T-helper 1 cell (primary cell): ENCODE measurements around the gene FAM13A.

Source experiments
- DNase-seq, 5 donors: peaks; one replicate each; pipeline ENCODE4 v3.0.0-alpha.2; 2012 to 2020

Gene FAM13A

DNA sequence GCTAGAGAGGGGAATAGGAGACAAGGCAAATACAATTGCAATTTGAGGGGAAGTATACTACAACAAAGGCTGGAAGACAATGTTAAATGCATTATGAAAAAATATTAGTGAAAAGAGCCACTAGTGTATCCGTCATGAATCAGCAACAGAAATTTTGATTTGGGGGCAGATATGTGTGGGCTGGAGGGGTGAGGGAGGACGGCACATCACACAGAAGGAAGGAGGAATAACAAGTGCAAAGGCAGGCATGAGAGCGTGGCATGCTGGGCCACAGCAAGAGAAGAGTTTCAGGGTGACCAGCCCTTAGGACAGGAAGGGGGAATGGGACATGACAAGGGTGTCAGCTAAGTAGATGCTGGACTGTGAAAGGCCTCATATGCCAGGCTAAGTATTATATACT, 295.6 kb downstream of the FAM13A start:
- no peak for DNase-seq

DNA sequence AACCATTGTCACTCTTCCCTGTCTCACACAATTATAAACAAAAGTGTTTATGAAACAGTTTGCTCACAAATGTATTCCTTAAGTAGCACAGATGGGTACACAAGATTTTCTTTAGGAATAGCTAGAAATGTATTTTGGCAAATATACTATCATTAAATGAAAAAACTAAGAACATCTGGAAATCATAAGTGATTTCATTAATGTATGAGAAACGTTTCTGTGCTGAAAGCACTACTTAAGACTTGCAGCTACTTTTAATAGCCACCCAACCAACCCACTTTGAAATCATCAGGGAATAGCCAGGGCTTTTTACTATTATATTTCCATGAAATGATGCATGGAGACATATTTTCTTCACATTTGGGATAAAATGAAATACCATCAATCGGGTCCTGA, 297.1 kb downstream of the FAM13A start:
- no peak for DNase-seq

DNA sequence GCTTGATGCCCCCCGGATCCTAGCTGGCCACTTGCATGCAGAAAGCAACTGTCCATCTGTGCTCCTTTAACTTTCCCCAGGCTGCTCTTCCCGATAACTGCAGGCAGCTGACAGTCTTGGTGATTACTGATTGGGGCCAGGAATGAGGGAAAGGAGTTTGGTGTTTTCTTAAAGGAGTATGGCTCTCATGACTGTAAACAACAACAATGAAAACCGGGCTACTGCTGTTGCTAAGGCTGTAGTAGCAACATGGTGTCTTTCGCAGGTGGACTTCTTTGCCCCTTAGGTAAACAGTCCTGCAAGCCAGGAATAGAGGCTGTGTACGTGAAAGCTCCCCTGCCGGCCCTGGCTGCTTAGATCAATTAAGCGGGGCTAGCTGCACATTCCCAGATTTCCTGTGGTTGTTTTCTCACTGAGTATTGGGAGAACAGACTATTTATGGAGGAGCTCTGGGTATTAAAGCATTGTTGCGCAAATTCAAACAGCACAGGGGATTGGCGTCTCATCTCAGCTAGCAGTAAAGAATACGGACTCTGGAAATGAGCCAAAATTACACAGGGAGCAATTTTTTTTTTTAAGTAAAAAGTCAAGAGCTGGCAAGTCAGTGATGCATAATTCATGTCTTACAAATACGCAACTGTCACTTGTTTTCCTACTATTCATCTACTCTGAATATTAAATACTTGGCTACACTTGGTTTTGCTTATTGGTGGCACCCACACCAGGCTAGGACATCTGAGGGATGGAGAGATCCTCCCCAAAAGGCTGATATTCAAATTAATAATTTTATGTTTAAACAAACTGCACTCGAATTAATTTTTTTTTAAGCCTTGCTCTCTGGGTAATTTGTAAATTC, 297.7 kb downstream of the FAM13A start:
- DNase-seq = no peak

DNA sequence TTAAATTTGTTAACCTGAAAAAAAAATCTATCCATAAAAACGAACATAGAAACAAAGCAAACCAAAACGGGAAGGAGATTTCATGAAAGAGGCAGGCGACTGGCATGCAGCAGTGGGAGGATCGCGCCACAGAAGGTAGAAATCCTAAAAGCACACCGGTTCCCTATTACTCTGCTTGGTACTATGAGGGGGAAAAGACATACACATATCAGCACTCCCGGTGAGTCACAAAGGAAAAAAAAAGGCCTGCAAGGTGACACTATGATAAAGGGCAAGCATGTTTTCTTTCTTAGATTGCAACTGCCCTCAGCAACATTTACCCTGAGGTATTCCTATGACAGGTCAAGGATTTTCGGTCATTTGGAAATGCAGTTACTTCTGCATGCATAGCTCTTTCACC, 298.7 kb downstream of the FAM13A start:
- no peak for DNase-seq

DNA sequence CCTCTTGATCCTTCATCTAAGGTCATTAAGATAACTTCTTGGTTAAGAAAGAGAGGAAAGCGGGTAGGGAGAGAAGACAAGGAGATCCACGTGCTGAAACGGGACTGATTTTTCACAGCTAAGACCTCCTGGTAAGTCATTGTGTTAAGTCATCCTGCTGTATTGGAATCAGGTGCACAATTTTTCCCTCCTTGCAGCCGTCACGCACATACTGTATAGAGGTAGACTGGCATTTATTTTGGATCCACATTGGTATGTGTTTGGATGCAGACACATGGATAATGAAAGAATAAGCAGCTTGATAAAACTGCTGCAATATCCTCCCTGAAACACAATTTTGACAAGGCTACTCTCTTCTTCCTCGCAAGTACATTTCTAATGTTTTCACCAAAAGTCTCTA, 299.2 kb downstream of the FAM13A start:
- no peak for DNase-seq

DNA sequence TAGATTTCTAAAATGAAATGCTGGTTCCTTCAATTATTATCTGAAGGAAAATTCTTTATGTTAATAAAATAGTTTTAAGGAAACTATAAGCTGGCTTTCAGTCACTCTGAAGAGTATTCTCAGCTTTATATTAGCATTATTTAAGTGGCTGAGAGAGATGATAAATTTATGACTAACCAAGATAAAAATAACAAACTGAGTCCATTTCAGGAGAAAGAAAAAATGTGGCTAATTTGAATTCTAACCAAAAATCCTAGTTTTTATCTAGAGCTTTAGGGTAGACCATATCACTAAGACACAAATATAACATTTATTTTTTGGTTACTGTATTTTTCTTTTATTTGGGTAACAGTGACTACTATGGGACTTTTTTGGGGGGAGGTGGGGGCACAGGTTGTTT, 299.9 kb downstream of the FAM13A start:
- DNase-seq = no peak

DNA sequence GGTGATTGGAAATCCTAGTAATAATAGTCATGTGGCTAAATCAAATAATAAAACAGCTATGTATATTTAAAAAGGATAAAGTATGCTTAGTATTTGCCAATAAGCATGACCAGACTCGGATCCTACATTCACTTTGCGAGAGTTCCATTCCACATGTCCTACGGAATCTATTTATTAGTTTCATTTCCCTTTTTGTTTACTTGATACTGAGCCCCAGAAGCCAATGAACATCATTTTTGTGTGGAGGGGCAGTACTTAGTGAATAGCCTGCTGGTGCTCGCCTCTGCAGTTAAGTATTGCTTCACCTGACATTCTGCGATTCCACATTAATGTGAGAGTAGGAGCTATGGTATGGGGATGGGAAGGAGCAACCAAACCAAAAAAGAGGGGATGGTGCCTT, 300.8 kb downstream of the FAM13A start:
- no peak for DNase-seq

DNA sequence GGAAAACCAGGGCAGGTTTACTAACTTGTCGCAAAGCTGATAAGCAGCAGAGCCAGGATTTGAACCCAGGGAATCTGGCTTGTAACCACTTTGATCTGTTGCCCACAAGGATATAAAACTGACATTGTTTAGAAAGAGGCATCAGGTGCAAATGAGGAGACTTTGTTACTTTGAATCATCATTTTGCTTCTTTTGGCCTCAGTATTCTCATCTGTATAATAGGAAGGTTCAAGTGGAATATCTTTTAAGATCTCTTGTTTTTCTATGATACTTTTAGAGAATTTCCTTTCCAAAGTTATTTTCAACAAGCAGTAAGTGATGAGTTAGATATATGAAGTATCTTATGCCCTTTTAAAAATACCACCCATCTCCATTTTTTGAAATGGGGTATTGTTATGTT, 301.5 kb downstream of the FAM13A start:
- no peak for DNase-seq

DNA sequence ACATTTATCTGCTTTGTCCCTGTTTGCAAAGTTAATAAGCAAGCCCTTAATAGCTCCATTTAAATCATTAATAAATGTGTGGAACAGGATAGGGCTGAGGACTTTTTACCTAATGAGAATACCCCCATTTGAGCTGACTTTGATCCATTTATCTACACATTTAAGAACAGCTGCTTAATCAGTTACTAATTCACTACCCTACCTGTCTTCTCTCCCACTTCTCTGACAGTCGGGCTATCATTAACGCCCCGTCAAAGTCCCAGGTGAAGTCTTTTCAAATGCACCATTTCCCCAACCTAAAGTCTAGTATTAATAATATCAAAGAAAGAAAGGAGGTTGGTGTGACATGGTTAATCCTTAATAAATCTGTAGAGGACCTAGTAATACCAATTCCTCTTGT, 302.2 kb downstream of the FAM13A start:
- no peak for DNase-seq

DNA sequence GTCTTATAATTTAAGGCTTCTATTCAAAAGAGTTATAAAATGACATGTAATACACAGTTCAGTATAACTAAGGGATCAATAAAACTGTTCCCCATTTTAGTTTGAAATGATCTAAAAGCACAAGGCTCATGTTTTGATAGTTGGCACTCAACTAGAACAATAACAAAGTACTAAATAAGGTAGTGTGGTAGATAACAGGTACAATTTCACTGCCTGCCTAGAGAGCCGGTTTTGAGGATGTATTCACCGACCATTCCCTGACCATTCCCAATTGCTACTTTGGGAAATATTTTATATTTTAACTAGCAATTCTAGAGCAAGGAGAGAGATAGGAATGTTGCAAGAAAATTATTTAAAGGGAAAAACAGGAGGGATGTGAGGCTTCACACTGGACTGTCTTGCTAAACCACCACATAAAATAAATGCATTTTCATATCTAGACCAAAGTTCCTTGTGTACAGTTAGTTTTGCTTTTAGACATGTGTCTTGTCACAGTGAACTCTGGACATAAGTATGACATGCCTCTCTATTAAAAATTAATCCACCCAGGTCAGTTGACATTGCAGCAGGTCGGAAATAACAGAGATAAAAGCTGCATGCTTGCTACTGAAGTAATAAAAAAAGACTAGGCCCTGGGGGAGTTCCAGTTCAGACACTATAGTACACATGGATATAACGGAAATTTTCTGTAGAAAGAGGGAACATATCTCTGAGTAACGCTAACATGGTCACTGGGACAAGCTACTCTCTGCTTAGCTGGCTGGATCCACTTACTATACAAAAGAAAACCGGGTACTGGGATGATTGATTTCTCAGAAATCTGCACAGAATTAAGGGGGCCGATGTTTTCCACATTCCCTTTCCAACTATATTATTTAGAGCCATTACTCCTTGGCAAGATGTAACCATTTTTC, 303.1 kb downstream of the FAM13A start:
- no peak for DNase-seq

DNA sequence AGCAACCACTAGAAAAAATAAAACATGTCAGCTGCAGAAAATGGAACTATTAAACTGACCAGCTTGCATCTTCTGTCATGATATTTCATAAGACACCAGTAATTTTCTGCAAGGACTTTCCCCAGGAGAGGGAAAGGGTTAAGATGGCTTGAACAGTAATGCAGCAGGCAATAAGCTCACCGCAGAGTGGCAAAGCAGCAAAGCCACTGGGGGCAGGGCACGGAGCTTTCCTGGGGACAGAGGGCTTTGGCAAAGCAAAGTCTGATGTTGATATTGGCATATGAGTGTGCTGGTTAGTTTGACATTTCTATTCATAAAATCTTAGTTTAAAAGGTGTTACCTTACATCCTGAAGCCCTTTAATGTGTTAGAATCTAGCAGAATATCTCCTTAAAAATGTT, 304.2 kb downstream of the FAM13A start:
- no peak for DNase-seq

DNA sequence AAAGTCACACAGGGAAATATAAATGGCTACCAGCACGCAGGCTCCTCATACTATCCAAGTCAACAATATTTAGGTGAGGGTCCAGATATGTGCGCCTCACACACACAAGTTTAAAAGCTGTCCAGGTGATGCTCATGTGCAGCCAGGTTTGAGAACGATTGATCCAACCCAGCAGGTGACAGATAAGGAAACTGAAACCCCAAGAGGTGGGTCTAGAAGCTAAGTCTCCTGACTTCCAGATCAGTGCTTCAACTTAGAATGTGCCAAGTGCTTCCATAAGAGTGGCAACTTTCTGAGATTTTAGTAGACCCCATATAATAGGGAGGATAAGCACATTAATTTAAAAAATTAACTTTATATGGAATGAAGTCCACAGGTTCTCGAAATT, 304.9 kb downstream of the FAM13A start:
- no peak for DNase-seq

DNA sequence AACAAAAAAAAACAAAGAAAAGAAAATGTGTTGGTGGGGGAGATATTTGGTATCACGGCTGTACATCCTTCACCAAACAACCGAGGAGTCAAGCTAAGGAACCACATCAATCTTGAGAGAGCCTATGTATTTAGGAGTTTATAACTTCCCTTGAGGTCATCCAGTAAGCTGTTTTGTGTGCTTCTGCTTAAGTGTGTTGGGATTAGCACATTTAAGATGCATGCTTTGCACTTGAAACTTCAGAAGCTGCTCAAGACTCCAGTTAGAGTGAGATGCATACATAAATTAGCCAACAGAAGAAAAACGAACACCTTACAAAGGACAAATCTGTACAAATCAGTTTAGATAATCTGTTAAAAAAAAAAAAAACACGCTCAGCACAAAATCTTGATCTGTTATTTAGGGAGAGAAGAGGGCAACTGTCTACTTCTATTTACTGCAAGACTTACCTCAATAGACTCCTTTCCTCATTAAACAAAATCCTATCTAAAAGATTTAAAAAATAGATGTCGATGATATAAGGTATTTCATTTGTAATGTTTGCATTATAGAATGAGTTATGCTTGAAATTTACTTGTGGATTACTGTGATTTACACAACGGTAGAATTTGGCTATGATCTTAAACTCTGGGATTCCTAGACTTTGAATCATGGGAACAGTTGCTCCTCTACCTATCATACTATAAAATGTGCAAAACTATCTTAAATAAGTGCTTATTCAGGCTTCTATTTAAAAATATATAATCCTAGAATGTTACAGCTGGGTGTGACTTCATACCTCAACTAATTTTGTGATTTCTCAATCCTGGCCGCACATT, 305.5 kb downstream of the FAM13A start:
- no peak for DNase-seq

DNA sequence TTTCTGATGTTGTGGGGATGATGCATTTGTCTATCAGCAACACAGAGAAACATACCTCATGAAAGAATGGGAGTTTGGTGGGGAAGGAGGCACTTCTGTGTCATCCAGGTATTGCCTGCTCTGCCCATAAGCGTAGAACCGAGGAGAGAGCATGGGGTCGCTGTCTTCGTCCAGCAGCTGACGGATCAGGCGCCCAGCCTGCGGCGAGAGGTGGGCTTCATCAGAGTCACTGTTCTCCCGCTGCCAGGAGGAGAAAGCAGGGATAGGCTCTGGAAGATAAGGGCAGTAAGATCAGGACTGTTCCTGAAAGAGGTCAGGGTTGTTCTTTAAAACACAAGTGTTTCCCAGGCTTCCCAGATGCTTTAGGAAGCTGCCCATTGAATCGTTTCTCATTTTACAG, 306.6 kb downstream of the FAM13A start:
- DNase-seq = no peak

DNA sequence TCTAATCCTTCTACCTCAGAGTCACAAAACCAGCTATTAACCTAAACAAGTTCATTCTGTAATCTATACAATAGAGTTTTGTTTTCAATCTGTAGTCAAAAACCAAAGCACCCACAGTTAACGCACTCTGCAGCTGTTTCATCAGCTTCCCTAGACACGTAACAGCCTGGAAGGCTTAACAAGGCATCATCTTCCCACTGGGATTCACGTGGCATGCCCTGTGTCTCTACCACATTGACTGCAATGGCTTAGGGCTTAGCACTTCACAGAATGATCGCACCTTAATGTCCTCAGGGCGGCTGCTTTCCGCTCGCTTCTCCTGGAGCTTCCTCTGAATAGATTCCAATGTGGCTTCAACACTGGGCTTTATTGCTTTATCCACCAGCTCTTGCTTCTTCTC, 309.6 kb downstream of the FAM13A start:
- no peak for DNase-seq

DNA sequence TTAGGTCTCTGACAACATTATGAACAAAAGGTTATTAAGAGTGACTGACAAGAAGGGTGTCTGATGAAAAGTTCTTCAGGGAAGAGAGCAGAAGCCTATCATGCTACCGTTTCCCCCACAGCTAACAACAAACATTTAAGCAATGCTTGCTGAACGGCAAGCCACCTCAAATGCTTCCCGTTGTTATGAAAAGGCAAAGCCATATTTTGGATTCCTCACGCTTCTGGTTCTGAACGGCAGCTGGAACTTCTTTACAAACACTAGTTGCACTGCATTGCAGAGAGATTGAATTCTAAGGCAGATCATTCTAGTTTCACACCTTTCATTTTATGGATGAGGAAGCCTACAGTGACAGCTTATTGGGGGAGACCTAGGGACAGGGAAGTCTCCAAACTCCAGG, 310.8 kb downstream of the FAM13A start:
- no peak for DNase-seq

DNA sequence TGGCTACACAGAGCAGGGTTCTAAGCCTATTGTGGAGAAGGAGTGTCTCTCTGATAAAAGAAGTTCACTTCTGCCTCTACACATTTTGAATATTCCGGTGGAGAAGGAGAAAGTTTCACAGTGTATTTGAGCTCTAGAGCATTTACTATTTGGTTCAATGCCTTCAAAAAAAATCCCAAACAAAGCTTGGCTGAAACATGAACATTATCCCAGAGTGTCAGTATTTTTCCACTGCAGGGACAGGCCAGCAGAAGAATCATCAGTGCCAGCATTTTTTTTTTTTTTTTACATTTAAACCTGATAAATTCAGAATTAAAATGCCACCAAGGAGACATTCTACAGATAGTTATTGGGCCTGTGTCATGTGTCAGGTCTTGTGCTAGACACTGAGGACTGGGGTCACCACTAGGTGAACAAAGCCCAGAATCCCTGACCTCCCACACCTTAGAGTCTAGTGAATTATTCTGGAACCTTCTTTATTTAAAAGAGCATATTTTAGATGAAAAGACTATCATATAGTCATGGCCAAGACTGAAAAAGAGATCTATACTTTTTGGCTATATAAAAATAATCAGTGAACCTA, 311.3 kb downstream of the FAM13A start:
- DNase-seq = no peak

DNA sequence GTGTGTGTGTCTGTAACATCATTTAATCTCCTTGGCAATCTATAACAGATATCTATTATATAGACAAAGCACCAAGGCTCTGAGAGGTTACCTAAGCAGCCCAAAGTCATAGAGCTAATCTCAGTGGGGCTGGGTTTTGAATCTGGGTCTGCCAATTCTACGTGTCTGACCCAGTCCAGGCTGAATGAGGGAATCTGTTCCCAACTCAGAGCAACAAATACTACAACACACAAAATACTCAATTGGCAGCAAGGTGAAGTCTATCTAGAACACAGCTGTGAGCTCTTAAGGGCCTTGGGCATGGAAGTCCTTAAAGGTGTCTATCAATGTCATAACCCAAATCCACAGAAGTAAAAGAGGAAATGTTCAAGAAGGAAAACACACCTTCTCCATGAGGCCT, 311.8 kb downstream of the FAM13A start:
- DNase-seq = no peak

DNA sequence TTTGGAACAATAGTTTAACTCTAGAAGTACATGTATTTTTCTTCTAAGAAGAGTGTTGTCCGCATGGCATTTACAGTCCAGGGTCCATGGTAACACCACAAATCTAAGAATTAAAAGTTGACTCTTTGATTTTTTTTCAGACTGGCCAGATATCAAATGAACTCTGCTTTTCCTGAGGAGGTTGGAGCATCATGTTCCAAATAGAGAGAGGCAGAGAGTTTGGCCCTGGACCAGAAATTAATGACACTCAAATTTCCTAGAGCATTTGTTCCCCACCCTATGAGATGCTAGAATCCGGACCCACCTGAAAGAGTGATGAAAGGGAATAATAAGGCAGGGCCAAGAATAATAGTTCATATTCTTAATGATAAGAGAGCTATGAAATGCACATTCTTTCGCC, 312.4 kb downstream of the FAM13A start:
- no peak for DNase-seq

DNA sequence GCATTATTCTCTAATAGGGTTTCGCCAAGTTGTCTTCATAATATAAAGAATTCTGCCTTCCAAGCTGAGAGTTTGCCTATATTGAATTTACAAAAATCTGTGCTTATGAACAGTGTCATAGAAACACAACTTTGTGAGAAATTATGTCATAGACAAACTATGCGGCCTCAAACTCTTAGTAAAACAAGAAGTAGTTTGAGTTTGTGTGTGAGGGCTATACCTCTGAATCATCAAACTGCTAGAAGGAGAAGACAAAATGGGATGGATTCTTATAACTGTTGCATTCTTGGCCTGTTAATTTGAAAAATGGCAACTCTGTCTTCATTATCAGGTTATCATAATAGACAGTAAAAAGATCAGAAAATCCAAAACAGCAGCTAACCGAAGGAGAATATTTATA, 313.3 kb downstream of the FAM13A start:
- no peak for DNase-seq

DNA sequence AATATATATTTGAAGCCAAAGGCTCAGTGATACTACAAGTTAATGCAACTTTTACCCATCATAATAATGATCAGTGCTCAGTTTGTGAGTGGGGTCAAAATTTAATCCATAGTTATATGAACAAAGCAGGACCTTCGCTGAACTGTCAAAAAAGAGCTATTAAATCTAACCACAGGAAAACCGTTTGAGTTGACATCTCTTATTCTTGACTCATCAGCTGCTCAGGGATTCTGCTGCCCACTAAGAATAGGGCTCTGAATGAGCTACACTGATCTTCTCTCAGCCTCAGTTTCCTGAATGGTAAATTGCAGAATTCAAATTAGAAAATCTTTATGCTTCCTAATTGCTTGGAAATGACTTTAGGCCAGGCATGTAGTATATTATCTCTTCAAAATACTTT, 314.4 kb downstream of the FAM13A start:
- no peak for DNase-seq

DNA sequence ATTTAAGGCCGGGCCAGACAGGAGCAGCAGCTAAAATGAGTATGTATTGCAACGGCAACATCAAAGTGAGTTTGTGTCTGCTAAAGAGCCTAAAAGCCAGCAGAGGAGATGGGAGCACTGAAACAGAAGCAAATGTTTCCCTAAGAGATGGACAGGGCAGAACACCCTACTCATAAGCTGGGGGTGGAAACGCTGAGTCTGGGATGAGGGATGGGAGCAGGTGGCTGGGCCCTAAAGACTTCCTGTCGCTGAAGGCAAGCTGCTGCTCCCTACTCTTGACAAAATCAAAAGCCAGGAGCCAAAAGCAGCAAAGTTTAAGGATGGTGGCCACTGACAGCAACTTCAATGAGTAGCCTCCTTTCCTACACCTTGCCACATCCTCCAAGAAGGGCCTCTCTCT, 318.8 kb downstream of the FAM13A start:
- DNase-seq = no peak
